Fibroblast of pulmonary artery (primary cell): Measurements from ENCODE around the gene METAP2.

Experiments used
- DNase-seq: peaks from one replicate; pipeline ENCODE4 v3.0.0-alpha.2; 2010; ENCODE audit warnings: low read depth
- H3K4me3 ChIP-seq: replicated peaks from 2 replicates; pipeline ENCODE4 v1.5.1; 2011; ENCODE audit warnings: low read depth, mild to moderate bottlenecking, control low read depth, low read length, moderate library complexity
- TF ChIP-seq, protein P1 (sequence below): IDR thresholded peaks from 2 replicates; pipeline ENCODE4 v1.5.1; 2011; ENCODE audit warnings: mild to moderate bottlenecking, control low read depth, low read length, inconsistent platforms; ENCODE audit errors: missing control alignments

METAP2 gene

DNA sequence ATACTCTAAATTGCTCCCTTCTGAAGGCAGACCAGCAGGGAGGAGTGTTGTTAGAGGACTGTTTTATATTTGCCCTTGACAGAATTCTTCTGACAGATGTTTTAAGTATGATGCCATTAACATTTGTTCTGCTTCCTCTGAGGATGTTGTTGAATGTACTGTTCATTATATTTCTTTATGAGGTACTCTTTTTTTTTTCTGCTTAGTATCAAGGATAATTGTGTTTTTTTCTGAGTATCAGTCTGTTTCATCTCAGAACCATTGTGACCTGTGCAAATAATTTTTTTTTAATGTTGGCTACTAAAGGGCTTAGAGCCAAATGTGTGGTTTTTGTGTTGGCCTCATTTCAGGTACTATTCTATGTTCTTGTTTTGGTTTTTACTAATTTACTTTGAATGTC is 10.6 kb downstream of the METAP2 start:
- DNase-seq = peak; percentile 43
- TF ChIP-seq, protein P1, sequence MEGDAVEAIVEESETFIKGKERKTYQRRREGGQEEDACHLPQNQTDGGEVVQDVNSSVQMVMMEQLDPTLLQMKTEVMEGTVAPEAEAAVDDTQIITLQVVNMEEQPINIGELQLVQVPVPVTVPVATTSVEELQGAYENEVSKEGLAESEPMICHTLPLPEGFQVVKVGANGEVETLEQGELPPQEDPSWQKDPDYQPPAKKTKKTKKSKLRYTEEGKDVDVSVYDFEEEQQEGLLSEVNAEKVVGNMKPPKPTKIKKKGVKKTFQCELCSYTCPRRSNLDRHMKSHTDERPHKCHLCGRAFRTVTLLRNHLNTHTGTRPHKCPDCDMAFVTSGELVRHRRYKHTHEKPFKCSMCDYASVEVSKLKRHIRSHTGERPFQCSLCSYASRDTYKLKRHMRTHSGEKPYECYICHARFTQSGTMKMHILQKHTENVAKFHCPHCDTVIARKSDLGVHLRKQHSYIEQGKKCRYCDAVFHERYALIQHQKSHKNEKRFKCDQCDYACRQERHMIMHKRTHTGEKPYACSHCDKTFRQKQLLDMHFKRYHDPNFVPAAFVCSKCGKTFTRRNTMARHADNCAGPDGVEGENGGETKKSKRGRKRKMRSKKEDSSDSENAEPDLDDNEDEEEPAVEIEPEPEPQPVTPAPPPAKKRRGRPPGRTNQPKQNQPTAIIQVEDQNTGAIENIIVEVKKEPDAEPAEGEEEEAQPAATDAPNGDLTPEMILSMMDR = no peak

DNA sequence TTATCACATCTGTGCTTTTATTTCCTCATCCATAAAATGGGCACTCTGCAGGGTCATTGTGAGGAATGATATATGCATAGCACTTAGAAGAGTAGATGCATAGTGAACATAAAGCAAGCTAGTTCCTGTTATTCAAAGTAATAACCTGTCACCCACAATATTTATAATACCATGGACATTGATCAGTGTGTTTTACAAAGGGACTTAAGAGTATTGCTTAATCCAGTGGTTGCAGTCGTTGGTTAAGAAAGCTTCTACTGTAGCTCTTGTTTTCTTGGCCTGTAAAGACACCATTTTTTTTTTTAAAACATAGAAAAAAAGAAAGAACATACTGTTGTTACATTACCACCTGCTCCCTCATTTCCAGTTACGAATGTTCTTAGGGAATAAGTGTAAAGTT is 13.1 kb downstream of the METAP2 start:
- no peak overlapping the region for H3K4me3 ChIP-seq
- no peak for DNase-seq
- TF ChIP-seq, protein P1 = no peak

More for the DNA sequence above, 10.6 kb downstream of the METAP2 start:
- H3K4me3 ChIP-seq = no peak overlapping the region

DNA sequence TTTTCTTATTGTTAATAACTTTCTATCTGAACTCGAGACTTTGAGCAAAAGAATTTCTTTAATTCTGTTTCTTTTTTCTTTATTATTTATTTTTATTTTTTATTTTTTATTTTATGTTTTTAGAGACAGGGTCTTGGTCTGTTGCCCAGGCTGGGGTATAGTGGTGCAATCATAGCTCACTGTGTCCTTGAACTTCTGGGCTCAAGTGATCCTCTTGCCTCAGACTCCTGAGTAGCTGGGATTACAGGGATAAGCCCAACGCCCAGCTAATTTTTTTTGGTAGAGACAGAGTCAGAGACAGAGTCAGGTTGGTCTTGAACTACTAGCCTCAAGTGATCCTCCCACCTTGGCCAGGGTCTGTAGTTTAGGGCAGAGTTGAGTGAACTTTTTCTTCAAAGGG is 18.5 kb downstream of the METAP2 start:
- no peak for DNase-seq
- H3K4me3 ChIP-seq = no peak overlapping the region
- TF ChIP-seq, protein P1 = no peak

DNA sequence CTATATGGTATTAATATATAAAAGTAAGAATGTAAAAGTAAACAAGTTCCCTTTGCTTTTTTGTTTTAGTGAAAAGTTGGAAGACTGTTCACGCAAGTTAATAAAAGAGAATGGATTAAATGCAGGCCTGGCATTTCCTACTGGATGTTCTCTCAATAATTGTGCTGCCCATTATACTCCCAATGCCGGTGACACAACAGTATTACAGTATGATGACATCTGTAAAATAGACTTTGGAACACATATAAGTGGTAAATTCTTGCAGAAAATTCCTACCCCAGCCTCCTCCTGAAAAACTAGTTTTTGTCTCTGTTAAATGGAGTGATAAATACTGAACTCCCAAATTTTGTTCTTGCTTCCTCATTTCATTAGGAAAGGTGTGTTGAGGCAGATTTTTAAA is 20.9 kb downstream of the METAP2 start:
- no peak overlapping the region for H3K4me3 ChIP-seq
- DNase-seq = no peak
- TF ChIP-seq, protein P1 = no peak

DNA sequence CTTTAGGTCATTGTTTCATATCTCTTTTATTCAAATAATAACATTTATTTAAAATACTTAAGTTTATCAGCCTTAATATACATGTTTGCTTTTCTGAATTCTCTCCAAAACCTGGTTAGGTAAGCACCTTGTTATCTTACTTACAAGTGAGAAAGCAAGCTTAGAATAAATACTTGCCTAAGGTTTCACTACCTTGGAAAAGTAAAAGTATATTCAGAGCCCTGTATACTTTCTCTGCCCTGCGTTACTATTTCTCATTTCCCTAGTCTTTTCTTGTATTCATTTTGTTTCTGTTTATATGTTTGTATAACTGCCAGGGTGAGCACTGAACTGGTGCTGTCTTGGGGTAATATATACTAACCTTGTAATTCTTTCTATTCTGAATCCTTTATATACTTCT is 21.5 kb downstream of the METAP2 start:
- no peak overlapping the region for H3K4me3 ChIP-seq
- no peak for DNase-seq
- TF ChIP-seq, protein P1 = no peak

DNA sequence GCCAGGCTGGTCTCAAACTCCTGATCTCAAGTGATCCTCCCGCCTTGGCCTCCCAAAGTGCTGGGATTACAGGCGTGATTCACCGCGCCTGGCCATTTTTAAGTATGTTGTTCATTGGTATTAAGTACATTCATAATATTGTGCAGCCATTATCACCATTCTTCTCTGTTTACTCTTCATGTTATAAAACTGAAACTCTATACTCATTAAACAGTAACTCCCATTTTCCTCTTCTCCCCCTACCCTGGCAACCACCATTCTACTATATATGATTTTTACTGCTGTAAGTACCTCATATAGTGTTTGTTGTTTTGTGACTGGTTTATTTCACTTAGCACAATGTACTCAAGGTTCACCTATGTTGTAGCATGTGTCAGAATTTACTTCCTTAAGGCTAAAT is 23.1 kb downstream of the METAP2 start:
- DNase-seq = no peak
- no peak overlapping the region for H3K4me3 ChIP-seq
- TF ChIP-seq, protein P1 = no peak

DNA sequence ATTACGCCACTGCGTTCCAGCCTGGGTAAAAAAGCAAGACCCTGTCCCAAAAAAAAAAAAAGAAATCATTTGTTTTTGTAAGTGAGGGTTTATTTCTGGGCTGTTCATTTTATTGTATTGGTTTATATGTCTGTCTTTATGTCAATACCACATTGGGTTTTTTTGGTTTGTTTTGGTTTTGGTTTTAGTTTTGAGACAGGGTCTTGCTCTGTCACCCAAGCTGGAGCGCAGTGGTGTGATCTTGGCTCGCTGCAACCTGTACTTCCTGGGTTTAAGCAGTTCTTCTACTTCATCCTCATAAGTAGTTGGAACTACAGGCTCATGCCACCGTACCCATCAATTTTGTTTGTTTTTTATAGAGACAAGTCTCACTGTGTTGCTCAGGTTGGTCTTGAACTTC is 25.0 kb downstream of the METAP2 start:
- DNase-seq = no peak
- TF ChIP-seq, protein P1 = no peak
- H3K4me3 ChIP-seq = no peak overlapping the region
